HEK293 (cell line): ENCODE data around the gene FBXO9.

ENCODE experiments used
- CTCF ChIA-PET: fragments of 350-600 bp; formaldehyde crosslinking; extraction: SDS; loops from one replicate; lab custom pipeline; 2021; ENCODE audit warnings: antibody characterized with exemption; lab: Yijun Ruan, JAX
- POLR2A ChIA-PET: fragments of 300-600 bp; formaldehyde crosslinking; extraction: SDS; loops from one replicate; lab custom pipeline; 2020; ENCODE audit warnings: antibody characterized with exemption, inconsistent platforms; lab: Yijun Ruan, JAX
- H3K27ac ChIP-seq: fragments of 200-500 bp; sonication (Bioruptor generic); 2 replicates; pipeline ENCODE4 v1.5.1; 2014; ENCODE audit warnings: low read depth, low read length, control low read depth, inconsistent platforms; ENCODE audit errors: extremely low read depth
- H3K36me3 ChIP-seq, 2 experiments: fragments of 200-500 bp in 1 of 2; sonication (Bioruptor generic) in 1 of 2; 1 replicate in 1 of 2; 2 replicates in 1 of 2; pipeline ENCODE4 v1.5.1; 2014 to 2017; ENCODE audit warnings: inconsistent platforms in 2 of 2, low read length in 2 of 2; ENCODE audit not compliant: control insufficient read depth in 2 of 2, insufficient read depth in 1 of 2
- H3K4me1 ChIP-seq: fragments of 200-500 bp; sonication (Bioruptor generic); 2 replicates; pipeline ENCODE4 v1.5.1; 2014; ENCODE audit warnings: mild to moderate bottlenecking, low read length, inconsistent platforms; ENCODE audit not compliant: control insufficient read depth, insufficient read depth
- H3K4me3 ChIP-seq: 2 replicates; pipeline ENCODE4 v1.5.1; 2011; ENCODE audit warnings: low read depth, mild to moderate bottlenecking, control low read depth, low read length, moderate library complexity
- H3K9me3 ChIP-seq: fragments of 200-500 bp; sonication (Bioruptor generic); 2 replicates; pipeline ENCODE4 v1.5.1; 2014; ENCODE audit warnings: low read depth, low read length, inconsistent platforms; ENCODE audit not compliant: control insufficient read depth, insufficient read depth
- BCL11B ChIP-seq: fragments of 450-650 bp; formaldehyde crosslinking; IDR thresholded peaks from 2 replicates; pipeline ENCODE4 v1.5.1; 2016; ENCODE audit warnings: low read depth, missing biosample characterization, missing genetic modification characterization
- GFI1B ChIP-seq: fragments of 450-650 bp; formaldehyde crosslinking; IDR thresholded peaks from 2 replicates; pipeline ENCODE4 v1.5.1; 2016; ENCODE audit warnings: missing biosample characterization, missing genetic modification characterization
- HIC1 ChIP-seq: fragments of 450-650 bp; formaldehyde crosslinking; IDR thresholded peaks from 2 replicates; pipeline ENCODE4 v1.5.1; 2016; ENCODE audit warnings: missing biosample characterization, missing genetic modification characterization
- HOXA7 ChIP-seq: sonication (generic); formaldehyde crosslinking; IDR thresholded peaks from 2 replicates; pipeline ENCODE4 v1.8.1; 2022; ENCODE audit warnings: missing genetic modification reagents, borderline replicate concordance
- KLF9 ChIP-seq: fragments of 450-650 bp; formaldehyde crosslinking; IDR thresholded peaks from 2 replicates; pipeline ENCODE4 v1.5.1; 2016; ENCODE audit warnings: missing biosample characterization, missing genetic modification characterization, low read depth
- MEIS1 ChIP-seq: sonication (generic); formaldehyde crosslinking; IDR thresholded peaks from 2 replicates; pipeline ENCODE4 v1.8.1; 2022; ENCODE audit warnings: missing genetic modification reagents, mild to moderate bottlenecking, borderline replicate concordance
- SETDB1 ChIP-seq: IDR thresholded peaks from one replicate; pipeline ENCODE4 v1.6.1; 2017; ENCODE audit warnings: mild to moderate bottlenecking, low read length, moderate library complexity, mixed read lengths; ENCODE audit not compliant: insufficient read length
- YY2 ChIP-seq: fragments of 450-650 bp; formaldehyde crosslinking; IDR thresholded peaks from 2 replicates; pipeline ENCODE4 v1.5.1; 2016; ENCODE audit warnings: missing biosample characterization, missing genetic modification characterization
- ZBTB17 ChIP-seq: fragments of 450-650 bp; formaldehyde crosslinking; IDR thresholded peaks from 2 replicates; pipeline ENCODE4 v1.5.1; 2016; ENCODE audit warnings: missing biosample characterization, missing genetic modification characterization
- ZBTB7A ChIP-seq: fragments of 450-650 bp; formaldehyde crosslinking; IDR thresholded peaks from 2 replicates; pipeline ENCODE4 v1.5.1; 2016; ENCODE audit warnings: low read depth, missing biosample characterization, missing genetic modification characterization
- ZNF114 ChIP-seq: fragments of 450-650 bp; formaldehyde crosslinking; IDR thresholded peaks from 2 replicates; pipeline ENCODE4 v1.5.0; 2017; ENCODE audit warnings: missing biosample characterization, missing genetic modification characterization
- ZNF19 ChIP-seq: fragments of 450-650 bp; formaldehyde crosslinking; IDR thresholded peaks from 2 replicates; pipeline ENCODE4; 2016; ENCODE audit warnings: missing biosample characterization, missing genetic modification characterization, low read depth
- ZNF416 ChIP-seq: fragments of 450-650 bp; formaldehyde crosslinking; IDR thresholded peaks from 2 replicates; pipeline ENCODE4 v1.5.1; 2016; ENCODE audit warnings: missing biosample characterization, missing genetic modification characterization
- ZNF513 ChIP-seq: fragments of 450-650 bp; IDR thresholded peaks from 2 replicates; pipeline ENCODE4 v1.5.1; 2018; ENCODE audit warnings: missing biosample characterization, missing genetic modification characterization
- ZNF530 ChIP-seq: fragments of 450-650 bp; formaldehyde crosslinking; IDR thresholded peaks from 2 replicates; pipeline ENCODE4 v1.5.1; 2016; ENCODE audit warnings: low read depth, missing biosample characterization, missing genetic modification characterization
- ZNF549 ChIP-seq: fragments of 450-650 bp; IDR thresholded peaks from 2 replicates; pipeline ENCODE4 v1.5.1; 2018; ENCODE audit warnings: missing biosample characterization, missing genetic modification characterization, mild to moderate bottlenecking, inconsistent platforms, moderate library complexity
- ZNF626 ChIP-seq: fragments of 450-650 bp; sonication (Bioruptor Pico); formaldehyde crosslinking; IDR thresholded peaks from 2 replicates; pipeline ENCODE4 v1.5.1; 2018; ENCODE audit warnings: missing biosample characterization, missing genetic modification characterization, inconsistent platforms
- ZNF639 ChIP-seq: fragments of 450-650 bp; formaldehyde crosslinking; IDR thresholded peaks from 2 replicates; pipeline ENCODE4 v1.5.1; 2016; ENCODE audit warnings: missing biosample characterization, missing genetic modification characterization
- ZNF791 ChIP-seq: fragments of 450-650 bp; formaldehyde crosslinking; IDR thresholded peaks from 2 replicates; pipeline ENCODE4 v1.5.1; 2016; ENCODE audit warnings: missing biosample characterization, missing genetic modification characterization
- ZNF837 ChIP-seq: fragments of 450-650 bp; formaldehyde crosslinking; IDR thresholded peaks from 2 replicates; pipeline ENCODE4 v1.5.1; 2016; ENCODE audit warnings: missing biosample characterization, missing genetic modification characterization
- ZSCAN30 ChIP-seq: fragments of 450-650 bp; IDR thresholded peaks from 2 replicates; pipeline ENCODE4 v1.5.1; 2018; ENCODE audit warnings: missing biosample characterization, mild to moderate bottlenecking, missing genetic modification characterization, moderate library complexity
- TF ChIP-seq, protein P1 (sequence below): IDR thresholded peaks from 2 replicates; pipeline ENCODE4 v1.6.1; 2011; ENCODE audit warnings: mild to moderate bottlenecking, low read depth, low read length, borderline replicate concordance
- TF ChIP-seq, protein P2 (sequence below): fragments of 450-650 bp; formaldehyde crosslinking; IDR thresholded peaks from 2 replicates; pipeline ENCODE4 v1.5.1; 2016; ENCODE audit warnings: missing biosample characterization, missing genetic modification characterization, borderline replicate concordance
- TF ChIP-seq, protein P3 (sequence below): fragments of 450-650 bp; formaldehyde crosslinking; IDR thresholded peaks from 2 replicates; pipeline ENCODE4 v1.5.1; 2016; ENCODE audit warnings: missing biosample characterization, missing genetic modification characterization

FBXO9 gene

DNA sequence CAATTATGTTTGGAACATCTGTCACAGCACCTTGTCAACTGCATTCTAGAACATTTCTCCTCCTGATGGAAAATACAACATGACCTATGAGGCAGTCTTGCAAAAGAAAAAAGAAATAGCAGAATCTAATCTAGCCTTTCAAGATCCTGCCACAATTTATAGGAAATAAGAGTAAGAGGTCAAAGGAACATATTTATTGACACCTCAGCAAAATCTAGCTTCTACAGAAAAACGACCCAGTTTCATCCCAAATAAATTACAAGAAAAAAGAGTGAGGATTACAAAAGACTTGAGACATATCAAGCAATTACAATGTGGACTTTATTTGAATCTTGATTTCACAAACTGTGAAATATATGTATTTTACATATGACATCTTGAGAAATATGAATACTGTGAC is 4.2 kb downstream of the FBXO9 start (continued):
- TF ChIP-seq HIC1: no peak
- no peak for TF ChIP-seq ZNF639
- TF ChIP-seq, protein P1, sequence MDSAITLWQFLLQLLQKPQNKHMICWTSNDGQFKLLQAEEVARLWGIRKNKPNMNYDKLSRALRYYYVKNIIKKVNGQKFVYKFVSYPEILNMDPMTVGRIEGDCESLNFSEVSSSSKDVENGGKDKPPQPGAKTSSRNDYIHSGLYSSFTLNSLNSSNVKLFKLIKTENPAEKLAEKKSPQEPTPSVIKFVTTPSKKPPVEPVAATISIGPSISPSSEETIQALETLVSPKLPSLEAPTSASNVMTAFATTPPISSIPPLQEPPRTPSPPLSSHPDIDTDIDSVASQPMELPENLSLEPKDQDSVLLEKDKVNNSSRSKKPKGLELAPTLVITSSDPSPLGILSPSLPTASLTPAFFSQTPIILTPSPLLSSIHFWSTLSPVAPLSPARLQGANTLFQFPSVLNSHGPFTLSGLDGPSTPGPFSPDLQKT: no peak
- no peak for TF ChIP-seq ZNF837 (tag by site-specific recombination)
- TF ChIP-seq, protein P2, sequence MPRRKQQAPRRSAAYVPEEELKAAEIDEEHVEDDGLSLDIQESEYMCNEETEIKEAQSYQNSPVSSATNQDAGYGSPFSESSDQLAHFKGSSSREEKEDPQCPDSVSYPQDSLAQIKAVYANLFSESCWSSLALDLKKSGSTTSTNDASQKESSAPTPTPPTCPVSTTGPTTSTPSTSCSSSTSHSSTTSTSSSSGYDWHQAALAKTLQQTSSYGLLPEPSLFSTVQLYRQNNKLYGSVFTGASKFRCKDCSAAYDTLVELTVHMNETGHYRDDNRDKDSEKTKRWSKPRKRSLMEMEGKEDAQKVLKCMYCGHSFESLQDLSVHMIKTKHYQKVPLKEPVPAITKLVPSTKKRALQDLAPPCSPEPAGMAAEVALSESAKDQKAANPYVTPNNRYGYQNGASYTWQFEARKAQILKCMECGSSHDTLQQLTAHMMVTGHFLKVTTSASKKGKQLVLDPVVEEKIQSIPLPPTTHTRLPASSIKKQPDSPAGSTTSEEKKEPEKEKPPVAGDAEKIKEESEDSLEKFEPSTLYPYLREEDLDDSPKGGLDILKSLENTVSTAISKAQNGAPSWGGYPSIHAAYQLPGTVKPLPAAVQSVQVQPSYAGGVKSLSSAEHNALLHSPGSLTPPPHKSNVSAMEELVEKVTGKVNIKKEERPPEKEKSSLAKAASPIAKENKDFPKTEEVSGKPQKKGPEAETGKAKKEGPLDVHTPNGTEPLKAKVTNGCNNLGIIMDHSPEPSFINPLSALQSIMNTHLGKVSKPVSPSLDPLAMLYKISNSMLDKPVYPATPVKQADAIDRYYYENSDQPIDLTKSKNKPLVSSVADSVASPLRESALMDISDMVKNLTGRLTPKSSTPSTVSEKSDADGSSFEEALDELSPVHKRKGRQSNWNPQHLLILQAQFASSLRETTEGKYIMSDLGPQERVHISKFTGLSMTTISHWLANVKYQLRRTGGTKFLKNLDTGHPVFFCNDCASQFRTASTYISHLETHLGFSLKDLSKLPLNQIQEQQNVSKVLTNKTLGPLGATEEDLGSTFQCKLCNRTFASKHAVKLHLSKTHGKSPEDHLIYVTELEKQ (tag by site-specific recombination): no peak

GRCh38 chr6:53070806-53071205 is 5.6 kb downstream of the FBXO9 start:
- H3K36me3 ChIP-seq: peaks cover 23 to 50% of the 10 kb centered on the region in 2 experiments

DNA sequence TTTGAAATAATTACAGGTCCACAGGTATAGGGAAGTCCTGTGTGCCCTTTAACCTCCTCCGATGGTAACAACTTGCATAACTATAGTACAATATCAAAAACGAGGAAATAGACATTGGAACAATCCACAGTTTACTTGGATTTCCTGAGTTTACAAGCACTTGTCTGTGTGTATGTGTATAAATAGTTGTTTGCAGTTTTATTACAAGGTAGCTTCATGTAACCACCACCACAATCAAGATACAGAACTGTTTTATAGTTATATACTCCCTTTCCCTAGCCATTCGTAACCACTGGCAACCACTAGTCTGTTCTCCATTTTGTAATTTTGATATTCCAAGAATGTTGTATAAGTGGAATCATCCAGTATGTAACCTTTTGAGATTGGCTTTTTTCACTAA is 9.1 kb downstream of the FBXO9 start:
- ChIA-PET CTCF (interaction anchor here (0.5 to 0.7 kb wide), 2 partner anchors 258 to 402 kb away, joined by 3 to 5 read pairs; no protein-coding TSS in a partner anchor), POLR2A (no interaction called here)
- no peak overlapping the region for H3K27ac ChIP-seq
- H3K36me3 ChIP-seq: peaks cover 54 to 75% of the 10 kb centered on the region in 2 experiments
- H3K4me1 ChIP-seq: no peaks in the 10 kb centered on the region
- H3K9me3 ChIP-seq: no peaks in the 10 kb centered on the region
- no peak for TF ChIP-seq ZNF114 (tag by site-specific recombination)
- no peak for TF ChIP-seq ZNF19 (tag by site-specific recombination)
- TF ChIP-seq ZNF416: no peak
- no peak for TF ChIP-seq ZNF530 (tag by site-specific recombination)
- no peak for TF ChIP-seq ZNF626
- no peak for TF ChIP-seq KLF9 (tag by site-specific recombination)
- no peak for TF ChIP-seq GFI1B (tag by site-specific recombination)
- TF ChIP-seq, protein P3, sequence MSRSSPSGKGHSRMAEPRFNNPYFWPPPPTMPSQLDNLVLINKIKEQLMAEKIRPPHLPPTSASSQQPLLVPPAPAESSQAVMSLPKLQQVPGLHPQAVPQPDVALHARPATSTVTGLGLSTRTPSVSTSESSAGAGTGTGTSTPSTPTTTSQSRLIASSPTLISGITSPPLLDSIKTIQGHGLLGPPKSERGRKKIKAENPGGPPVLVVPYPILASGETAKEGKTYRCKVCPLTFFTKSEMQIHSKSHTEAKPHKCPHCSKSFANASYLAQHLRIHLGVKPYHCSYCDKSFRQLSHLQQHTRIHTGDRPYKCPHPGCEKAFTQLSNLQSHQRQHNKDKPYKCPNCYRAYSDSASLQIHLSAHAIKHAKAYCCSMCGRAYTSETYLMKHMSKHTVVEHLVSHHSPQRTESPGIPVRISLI: no peak
- TF ChIP-seq HOXA7 (CRISPR knock-in tag): no peak
- TF ChIP-seq BCL11B (tag by site-specific recombination): no peak
- no peak for TF ChIP-seq ZBTB7A (tag by site-specific recombination)
- no peak for TF ChIP-seq ZNF513 (tag by site-specific recombination)
- TF ChIP-seq ZSCAN30 (tag by site-specific recombination): no peak
- TF ChIP-seq ZNF549: no peak
- no peak for TF ChIP-seq MEIS1
- no peak for TF ChIP-seq SETDB1
- no peak overlapping the region for H3K4me3 ChIP-seq

More at GRCh38 chr6:53070806-53071205, 5.6 kb downstream of the FBXO9 start:
- no peak overlapping the region for H3K27ac ChIP-seq
- H3K4me1 ChIP-seq: peaks cover 17% of the 10 kb centered on the region
- TF ChIP-seq ZBTB17 (tag by site-specific recombination) (no peak), ZNF549 (no peak), ZNF791 (tag by site-specific recombination) (no peak), YY2 (tag by site-specific recombination) (no peak)
- TF ChIP-seq, all 188 proteins: peak for 0
- Histone ChIP-seq H3K9me3 (no peaks in the 10 kb centered on the region), H3K4me3 (no peak overlapping the region)
- ChIA-PET CTCF (interaction anchor here (0.6 kb wide), 1 partner anchor 101 kb away, joined by 6 read pairs; no protein-coding TSS in a partner anchor), POLR2A (no interaction called here)
